Glomerular endothelial cell (primary cell): Measurements from ENCODE around the gene MYO1E. TPM values are rescaled to one million over a fixed set of nuclear protein-coding genes. Genes with fewer than 3 reads are reported as not detected.

Experiments used
- DNase-seq: peaks from one replicate; pipeline ENCODE4 v3.0.0-alpha.2; 2011; ENCODE audit warnings: low read depth, low spot score; ENCODE audit errors: extremely low read depth
- total RNA-seq: library from RNA; depleted of rRNA; stranded (reverse); fragments of >200 nt; gene quantifications from 2 replicates; pipeline ENCODE4 v1.2.3, GENCODE V29; 2015

MYO1E gene
- total RNA-seq, 1 donor from 2014 or later, result 137 TPM

DNA sequence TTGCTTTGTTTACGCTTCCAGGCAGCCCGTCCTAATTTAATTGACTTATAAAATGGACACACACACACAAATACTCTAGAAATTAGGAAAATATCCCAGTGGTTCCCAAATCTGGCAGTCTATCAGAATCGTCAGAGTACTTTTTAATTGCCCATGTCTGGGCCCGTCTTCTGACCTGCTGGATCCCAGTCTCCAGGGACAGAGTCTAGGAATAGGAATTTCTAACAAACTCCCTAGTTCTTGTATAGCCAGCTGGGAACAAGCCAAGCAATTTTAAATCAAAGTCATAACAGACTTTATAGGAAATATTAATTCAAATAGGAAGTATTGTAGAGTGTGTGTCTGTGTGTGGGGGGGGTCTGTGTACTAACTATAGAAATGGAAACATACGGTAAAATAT, 132.6 kb downstream of the MYO1E start:
- DNase-seq, result no peak

DNA sequence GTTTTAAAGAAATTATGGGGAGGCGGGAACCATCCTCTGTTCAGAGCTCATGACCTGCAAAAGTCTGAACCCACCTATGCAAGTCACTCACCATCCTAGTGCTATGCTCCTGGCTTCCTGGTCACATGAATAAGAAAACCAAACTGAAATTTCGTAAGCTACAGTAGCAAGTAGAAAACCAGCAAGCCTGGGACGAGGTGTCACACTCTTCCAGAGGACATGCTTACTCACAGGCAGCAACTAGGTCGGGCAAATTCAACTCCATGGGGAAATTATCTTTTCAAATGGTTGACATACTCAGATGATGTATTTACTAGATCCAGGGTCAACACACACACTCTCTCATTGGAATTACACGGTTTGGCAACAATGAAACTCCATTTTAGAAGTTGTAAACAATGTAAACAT, 134.7 kb downstream of the MYO1E start:
- no peak for DNase-seq

DNA sequence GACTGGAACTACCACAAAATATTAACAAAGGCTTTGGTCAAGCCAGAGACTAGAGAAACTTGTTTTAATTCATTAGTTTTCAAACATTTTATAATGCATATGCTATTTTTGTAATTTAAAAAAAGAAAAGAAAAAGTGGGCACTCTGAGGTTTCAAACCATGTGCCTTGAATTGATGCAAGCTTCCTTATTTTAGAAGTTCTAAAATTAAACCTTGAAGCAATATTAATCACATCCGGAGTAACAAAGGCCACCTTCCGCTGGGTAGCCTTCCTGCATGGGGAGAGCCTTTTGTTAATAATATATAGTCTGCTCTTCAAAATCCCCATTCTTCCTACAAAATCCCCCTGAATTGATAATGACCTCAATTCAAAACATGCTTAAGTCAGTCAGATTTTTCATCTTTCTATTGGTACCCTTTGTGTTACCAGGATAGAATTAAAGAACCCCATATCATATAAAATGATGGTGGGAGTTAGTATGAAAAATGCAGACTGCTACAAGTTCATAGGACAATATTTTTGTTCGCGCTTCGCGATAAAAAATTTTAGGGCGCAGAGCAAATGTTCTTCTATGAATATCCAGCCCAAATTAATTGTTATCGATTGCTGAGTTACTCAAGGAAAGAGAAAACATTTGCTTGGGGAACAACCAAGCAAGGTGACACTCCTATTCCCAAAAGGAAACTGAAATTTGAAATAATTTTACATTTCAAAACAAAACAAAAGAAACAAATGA, 135.4 kb downstream of the MYO1E start:
- DNase-seq, result no peak

DNA sequence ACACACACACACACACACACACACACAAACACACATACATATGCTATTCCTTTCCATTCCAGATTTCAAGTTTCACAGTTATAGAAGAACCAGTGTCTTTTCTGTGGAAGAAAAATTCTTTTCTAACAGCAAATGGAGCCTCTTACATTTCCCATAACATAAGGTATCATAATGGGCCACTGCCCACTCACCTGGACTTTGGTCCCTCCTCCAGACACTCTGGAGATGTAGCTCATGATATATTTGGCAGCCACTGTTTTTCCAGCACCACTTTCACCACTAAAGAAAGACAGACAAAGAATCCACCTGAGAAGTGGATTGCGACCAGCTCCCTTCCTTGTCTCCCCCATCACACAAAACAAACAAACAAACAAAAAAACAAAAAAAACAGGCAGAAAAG, 136.3 kb downstream of the MYO1E start:
- DNase-seq, result no peak

DNA sequence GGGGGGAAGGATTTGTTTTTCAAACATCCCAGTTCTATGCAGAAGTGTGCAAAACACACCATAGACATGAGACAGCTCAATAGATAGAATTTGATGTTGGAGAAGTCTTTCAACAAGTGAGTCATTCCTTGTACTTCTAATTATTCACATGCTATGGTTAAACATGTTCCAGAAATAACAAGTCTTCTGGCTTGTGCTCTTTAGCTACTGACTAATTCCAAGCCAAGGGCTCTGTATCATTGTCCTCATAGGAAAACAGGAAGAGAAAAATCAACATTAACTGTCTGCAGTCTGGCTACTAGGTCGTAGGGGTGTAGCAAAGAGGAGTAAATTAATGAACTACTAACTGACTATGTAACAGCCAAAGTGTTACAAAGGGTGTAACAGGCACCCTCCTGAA, 140.2 kb downstream of the MYO1E start:
- DNase-seq, result no peak

DNA sequence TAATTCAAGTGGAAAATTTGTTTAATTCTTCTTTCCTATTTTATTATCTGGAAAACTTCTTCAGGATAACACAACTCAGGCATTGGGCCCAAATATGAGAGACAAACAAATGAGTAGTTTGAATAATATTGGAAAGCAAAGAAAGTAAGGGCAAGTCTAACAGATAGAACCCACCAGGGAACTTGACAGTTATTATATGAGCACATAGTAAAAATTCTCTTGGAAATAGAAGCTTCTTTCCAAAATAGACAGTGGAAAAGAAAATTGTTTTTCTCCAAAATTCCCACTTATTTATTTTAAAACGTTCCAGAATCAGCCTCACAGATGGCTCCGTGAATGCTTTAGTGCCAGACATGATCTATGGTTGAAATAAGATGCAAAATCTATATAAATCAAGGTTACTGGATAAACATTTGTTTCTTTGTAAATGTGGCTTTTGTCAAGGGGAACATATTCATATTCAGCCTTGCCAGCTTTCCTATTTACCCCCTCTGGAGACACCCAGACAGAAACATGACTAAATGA, 142.1 kb downstream of the MYO1E start:
- no peak for DNase-seq

DNA sequence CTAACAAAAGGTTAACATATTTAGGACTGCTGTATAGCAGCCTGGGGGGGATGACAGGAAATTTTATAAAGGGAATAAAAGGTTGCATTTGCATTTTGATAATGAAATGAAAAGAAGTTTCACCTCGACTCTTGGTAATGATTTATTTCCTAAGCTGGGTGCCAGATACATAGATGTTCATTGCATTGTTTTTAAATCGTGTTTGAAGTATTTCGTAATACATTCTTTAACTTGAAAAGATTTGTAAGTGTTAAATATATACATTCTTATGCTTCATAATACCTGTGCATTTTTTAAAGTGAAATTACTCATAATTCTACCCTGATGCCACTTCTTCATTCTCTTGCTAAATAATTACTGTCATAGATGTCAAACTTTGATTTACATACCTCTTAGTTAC, 143.2 kb downstream of the MYO1E start:
- DNase-seq, result no peak

DNA sequence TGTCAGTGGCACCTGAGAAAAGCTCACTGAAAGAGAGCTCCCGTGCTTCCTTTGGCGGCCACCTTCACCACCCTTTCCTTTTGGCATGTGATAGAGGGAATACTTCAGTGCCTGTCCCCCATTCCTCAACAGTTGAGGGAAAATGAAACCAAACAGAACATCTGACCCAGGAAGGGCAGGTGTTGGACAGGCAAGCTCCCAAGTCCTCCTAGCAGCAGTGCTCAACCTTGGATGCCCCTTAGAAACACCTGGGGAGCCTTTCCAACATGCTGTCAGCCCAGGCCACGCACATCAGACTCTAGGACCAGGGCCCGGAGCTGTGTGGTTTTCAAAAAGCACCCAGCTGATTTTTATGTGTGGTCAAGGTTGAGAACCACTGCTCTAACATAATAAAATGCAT, 143.7 kb downstream of the MYO1E start:
- no peak for DNase-seq

DNA sequence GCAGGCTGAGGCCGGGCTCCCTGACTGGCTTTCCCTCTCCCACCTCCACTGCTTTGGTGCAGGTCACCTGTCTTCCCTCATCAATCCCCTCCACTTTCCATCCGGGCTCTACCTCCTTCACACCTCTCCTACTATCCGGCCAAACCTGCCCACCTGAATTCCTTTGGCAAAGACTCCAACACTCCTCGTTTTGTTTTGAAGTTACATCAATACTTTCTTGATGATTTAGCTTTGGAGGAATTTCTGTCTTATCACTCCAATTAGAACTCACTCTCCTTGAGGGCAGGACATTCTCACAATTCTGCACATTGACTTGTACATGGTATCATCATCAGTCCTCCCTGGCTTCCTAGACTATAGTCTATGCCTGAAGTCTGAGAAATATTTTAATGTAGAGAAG, 145.7 kb downstream of the MYO1E start:
- no peak for DNase-seq

DNA sequence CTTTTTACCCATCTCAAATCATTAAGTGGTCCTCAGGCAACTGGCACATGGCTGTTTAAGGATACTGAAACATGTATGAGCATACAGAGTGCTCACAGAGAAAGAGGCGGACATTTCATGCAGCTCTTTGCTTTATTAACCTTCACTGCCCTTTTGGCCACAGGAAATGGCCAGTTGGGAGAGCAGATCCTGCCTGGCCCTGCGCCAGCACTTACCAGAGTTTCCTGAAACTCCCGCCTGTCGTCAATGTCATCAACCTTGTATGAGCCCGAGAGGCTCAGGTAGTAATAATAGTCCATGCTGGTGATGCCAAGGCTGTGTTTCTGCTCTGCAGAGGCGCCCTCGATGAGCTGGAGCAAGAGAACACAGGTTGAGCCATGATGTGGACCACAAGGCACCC, 148.2 kb downstream of the MYO1E start:
- no peak for DNase-seq

DNA sequence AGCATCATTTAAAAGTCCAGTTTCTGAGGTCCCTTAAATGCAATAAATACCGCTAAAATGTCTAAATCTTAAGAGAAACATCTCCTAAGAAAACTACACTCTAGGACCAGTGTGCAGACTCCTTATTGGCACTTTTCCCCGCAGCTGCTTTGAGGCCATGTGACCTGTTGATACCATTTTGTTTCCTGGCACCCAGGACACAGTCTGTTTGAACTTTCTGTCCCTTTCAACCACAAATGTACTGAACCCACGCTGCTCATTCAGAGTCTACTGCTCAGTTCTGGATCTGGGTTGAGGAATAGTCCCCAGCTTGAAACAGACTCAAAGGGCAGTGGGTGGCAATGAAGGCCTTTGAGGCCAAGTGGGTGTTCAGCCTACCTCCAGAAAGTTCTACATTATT, 148.9 kb downstream of the MYO1E start:
- DNase-seq, result no peak

DNA sequence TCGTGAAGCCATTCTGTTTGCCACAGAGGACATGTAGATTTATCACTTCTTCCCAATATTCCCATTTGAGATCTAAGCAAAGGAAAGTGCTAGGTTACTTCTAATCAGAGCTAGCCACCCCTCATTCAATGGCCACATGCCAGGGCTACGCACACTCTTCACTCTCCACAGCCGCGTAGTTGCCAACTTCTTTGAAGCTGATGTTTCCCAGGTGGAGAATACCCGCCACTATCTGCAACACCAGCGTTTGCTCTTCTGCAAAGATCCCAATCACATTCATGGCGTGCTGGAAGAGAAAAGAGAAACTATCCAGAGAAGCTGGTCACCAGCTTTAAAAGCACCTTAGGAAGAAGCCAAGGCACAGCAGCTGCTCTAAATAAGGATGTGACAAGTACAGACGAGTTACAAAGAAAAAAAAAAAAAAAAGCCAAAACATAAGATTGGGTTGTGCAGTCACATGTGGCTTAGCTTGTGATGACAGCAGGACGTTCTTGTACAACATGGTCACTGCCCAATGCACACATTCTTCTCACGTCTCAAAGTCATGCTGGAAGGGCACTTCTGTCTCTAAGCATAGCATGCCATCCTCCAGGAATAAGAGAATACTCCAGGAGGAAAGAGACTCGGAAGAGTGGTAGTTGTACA, 149.6 kb downstream of the MYO1E start:
- DNase-seq, result no peak

DNA sequence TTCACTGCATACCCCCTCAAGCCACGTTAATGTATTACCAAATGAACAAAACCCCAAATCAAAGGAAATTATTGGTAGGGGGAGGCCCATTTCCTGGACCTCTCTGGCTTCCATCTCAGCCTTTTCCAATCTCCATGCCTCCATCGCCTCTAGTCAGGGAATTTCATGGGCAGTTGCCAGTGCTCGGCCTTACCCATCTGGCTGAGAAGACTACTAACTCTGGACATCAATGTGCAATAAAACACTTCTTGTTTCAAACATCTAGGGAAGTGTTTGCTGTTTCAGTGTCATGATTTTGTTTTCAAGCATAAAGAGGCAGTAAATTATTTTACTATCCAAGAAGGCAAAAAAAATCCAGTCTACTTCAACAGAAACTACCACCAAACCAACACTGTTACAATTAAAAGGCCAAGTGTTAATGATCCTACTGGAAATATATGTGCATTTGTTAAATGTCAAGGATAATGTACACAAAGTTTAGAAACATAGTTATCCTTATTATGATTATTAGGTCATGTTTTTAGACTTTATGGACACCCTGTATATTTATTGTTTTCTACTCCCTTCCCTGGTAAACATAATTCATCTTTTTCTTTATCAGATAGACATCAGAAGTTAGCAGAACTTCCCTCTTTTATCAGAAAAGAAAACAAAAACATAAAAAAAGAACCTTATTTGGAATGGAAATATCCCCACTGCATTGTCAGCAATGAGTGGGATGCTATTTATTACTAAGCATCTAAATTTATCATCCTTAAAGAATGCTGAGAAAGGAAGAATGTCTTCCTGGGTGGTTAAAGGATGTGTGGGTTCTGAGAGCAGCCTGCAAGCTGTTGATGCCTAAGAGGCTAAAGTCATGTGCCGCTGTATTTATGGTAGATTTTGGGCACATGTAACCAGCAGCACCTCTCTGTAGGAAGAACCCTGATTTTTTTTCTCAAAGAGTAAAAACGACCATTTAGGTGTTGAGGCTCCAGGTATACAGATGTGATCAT, 150.9 kb downstream of the MYO1E start:
- no peak for DNase-seq

DNA sequence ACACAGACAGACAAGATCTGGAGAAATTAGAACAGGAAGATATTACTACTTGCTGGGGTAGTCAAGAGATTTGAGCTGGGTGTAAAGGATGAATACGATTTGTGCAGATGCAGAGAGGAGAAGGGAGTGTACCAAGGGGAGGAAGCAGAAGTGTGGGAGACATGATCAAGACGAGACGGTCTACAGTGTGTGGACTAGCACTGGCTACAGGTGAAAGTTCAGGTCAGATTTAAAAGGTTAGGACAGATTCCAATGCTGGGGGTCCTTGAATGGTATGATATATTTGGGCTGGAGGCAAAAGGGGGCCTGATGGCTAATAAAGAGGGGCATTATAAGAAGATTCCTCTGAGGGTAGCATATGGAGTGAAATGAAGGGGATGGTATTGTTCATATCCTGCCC, 154.0 kb downstream of the MYO1E start:
- no peak for DNase-seq

DNA sequence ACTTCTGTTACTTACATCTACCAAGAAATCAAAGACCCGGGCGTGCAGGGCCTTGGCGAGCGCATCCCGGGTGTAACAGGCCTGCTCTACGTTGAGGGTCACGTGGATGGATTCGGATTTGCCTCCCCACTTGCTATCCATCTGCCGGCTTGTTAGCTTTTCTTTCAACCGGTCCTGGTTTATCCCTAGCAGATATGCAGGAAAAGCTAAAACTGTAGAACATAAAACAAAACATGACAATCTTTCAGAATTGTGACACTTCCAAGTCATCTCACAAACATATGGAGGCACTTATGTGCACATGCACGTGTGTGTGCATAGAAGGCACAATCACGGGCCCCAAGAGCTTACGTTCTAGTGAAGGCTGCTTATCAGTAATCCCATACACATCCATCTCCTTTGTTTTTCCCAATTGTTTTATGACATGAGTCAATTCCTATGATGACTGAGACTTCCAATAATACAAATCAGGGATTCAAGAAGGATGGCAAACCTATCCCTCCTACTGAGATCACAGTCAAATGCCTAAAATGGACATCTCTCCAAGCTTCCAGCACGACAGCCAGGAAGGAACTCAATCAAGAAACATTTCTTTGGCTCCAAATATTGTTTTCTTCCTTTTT, 154.7 kb downstream of the MYO1E start:
- DNase-seq, result peak; percentile 72

DNA sequence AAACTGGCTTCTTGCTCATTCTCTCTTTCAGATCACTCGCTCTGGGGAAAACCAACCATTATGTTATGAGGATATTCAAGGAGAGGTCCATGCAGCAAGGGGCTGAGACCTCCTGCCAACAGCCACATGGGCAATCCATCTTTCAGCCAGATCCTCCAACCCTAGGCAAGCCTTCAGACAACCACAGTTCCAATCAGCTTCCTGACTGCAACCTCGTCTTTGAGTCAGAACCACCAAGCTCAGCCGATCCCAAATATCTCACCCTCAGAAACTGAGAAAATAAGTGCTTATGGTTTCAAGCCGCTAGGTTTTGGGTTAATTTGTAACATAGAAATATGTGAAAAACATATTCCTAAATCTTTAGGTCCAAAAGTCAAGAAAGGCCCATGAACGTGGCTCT, 155.8 kb downstream of the MYO1E start:
- DNase-seq, result no peak

DNA sequence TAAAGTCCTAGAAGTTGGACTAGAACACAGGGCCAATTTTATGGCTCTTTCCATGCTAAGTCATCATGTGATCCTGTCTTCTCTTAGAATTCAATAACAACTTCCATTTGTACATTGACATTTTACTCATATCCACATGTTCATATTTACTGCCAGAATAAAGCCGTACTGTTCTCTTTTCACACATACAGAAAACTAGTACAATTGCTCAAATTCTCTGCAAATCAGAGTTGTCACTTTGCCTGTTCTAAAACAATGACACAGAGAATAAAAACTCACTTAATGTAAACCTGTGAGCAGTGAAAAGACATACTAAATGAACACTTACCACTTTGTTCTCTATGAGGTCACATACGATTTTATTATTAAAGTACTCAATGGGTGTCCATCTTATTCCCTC, 162.5 kb downstream of the MYO1E start:
- no peak for DNase-seq

DNA sequence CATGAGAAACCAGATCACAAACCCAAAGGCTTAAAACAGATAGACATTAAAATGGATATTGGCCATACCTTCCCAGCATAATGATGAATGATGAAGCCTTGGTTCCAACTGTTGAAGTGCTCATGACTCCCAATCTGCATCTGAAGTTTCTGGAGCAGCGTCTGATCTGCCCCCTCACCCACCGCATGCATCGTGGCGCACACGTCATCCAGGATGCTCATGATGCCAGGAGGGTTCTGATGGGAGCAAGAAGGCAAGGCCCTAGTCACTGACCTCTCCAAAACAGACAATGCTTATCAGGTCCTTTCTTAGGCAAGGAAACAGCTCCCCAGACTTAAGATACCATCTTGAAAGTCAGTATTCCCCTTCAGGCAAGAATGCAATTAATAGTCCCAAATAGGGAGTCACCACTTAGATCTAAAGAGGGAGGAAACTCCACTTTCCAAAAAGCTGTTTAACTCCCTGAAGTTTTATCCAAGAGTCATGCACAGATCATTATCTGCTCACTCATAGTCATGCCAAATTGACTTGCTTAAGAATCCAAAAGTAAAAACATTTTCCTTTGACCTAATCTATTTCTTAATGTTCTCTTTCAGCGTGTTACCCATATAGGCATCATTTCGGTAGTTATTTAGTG, 163.9 kb downstream of the MYO1E start:
- no peak for DNase-seq

DNA sequence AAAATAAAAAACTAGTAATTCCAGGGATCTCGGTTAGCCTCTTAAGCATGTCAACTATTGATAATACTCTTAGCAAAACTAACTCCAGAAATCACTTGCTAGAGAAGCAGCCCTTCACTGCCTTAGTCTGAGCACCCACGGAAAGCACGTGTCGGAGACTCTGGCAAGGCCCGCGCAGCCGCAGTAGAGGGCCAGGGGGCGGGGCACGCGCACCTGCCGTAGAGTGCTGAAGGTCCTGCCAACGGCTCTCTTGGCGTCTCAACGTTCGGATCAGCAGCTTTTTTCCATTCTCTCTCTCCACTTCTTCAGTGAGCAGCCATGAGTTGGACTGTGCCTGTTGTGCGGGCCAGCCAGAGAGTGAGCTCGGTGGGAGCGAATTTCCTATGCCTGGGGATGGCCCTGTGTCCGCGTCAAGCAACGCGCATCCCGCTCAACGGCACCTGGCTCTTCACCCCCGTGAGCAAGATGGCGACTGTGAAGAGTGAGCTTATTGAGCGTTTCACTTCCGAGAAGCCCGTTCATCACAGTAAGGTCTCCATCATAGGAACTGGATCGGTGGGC, 166.0 kb downstream of the MYO1E start, which contains the start of gene LDHAL6B:
Gene LDHAL6B (plus strand): TSS at position 221 of the 561 bp plus-strand sequence. CDS start 98 bp downstream, at position 319.
- no peak for DNase-seq
